A549 (cell line): Measurements from ENCODE around the gene RAPGEF3. TPM values are rescaled to one million over a fixed set of nuclear protein-coding genes. Genes with fewer than 3 reads are reported as not detected.

Experiments used
- ATAC-seq, 2 experiments: fragments of 200-7000 bp in 1 of 2; fragments of >200 bp in 1 of 2; cut with Nextera tagmentation in 1 of 2; cut with Tn5 transposase in 1 of 2; 3 replicates each; pipeline versions ENCODE4 v1.8.0 to v1.9.1; 2018 to 2020; ENCODE audit warnings: mild to moderate bottlenecking in 1 of 2, moderate library complexity in 1 of 2
- CTCF ChIA-PET: fragments of 300-600 bp; sonication (Branson Sonifier 250); formaldehyde crosslinking; extraction: SDS; loops from one replicate; lab custom pipeline; 2021; ENCODE audit warnings: antibody characterized with exemption, inconsistent platforms; lab: Yijun Ruan, JAX
- POLR2A ChIA-PET: fragments of 350-600 bp; formaldehyde crosslinking; extraction: SDS; loops from one replicate; lab custom pipeline; 2021; ENCODE audit warnings: antibody characterized with exemption, inconsistent platforms; lab: Yijun Ruan, JAX
- DNase-seq, 2 experiments: peaks; one replicate each; pipeline versions ENCODE4 v3.0.0 to v3.0.0-alpha.2; 2011 to 2016; ENCODE audit warnings: low read depth in 1 of 2, low spot score in 1 of 2
- FAIRE-seq: peaks from 2 replicates; lab custom pipeline; 2011; peaks lifted over from hg19 to GRCh38; lab: Jason Lieb, UNC
- H3K27ac ChIP-seq, 2 experiments: fragments of >200 bp; sonication (Bioruptor Twin); formaldehyde crosslinking; 3 replicates each; pipeline ENCODE4 v1.5.1; 2016 to 2017
- H3K4me1 ChIP-seq: fragments of >200 bp; sonication (Bioruptor Twin); formaldehyde crosslinking; 3 replicates; pipeline ENCODE4 v1.6.1; 2016
- H3K4me2 ChIP-seq: fragments of >200 bp; sonication (Bioruptor Twin); formaldehyde crosslinking; 3 replicates; pipeline ENCODE4 v1.6.1; 2016
- H3K4me3 ChIP-seq: fragments of >200 bp; sonication (Bioruptor Twin); formaldehyde crosslinking; 3 replicates; pipeline ENCODE4 v1.5.1; 2016
- H3K9me3 ChIP-seq: fragments of >200 bp; sonication (Bioruptor Twin); formaldehyde crosslinking; 3 replicates; pipeline ENCODE4 v1.6.1; 2016
- CBX2 ChIP-seq: fragments of 200-600 bp; sonication (generic); IDR thresholded peaks from 2 replicates; pipeline ENCODE4 v1.6.1; 2016; ENCODE audit warnings: low read depth, mild to moderate bottlenecking, borderline replicate concordance
- CHD2 ChIP-seq: fragments of 150-350 bp; IDR thresholded peaks from 2 replicates; pipeline ENCODE4 v1.6.1; 2014; ENCODE audit warnings: low read length; ENCODE audit not compliant: partially characterized antibody
- CHD4 ChIP-seq: fragments of 200-600 bp; sonication (generic); IDR thresholded peaks from 2 replicates; pipeline ENCODE4 v1.6.1; 2016; ENCODE audit warnings: antibody characterized with exemption, mild to moderate bottlenecking, borderline replicate concordance
- CTCF ChIP-seq: fragments of >200 bp; sonication (Bioruptor Twin); formaldehyde crosslinking; IDR thresholded peaks from 3 replicates; pipeline ENCODE4 v1.5.1; 2016
- E2F6 ChIP-seq: IDR thresholded peaks from 2 replicates; pipeline ENCODE4 v1.6.1; 2012; ENCODE audit warnings: low read depth, borderline replicate concordance
- FOSB ChIP-seq: fragments of 250-450 bp; sonication (Bioruptor Pico); IDR thresholded peaks from 2 replicates; pipeline ENCODE4 v1.5.0; 2020; ENCODE audit warnings: mild to moderate bottlenecking, moderate library complexity
- FOSL2 ChIP-seq, 2 experiments: fragments of 450-650 bp in 1 of 2; fragments of >200 bp in 1 of 2; sonication (Bioruptor Twin) in 1 of 2; formaldehyde crosslinking; IDR thresholded peaks; 2 replicates each; pipeline versions ENCODE4 v1.5.0 to v1.6.1; 2016 to 2020; ENCODE audit warnings: mild to moderate bottlenecking in 1 of 2, moderate library complexity in 1 of 2
- HEYL ChIP-seq: fragments of 250-450 bp; sonication (Bioruptor Pico); IDR thresholded peaks from 2 replicates; pipeline ENCODE4 v1.8.0; 2021; ENCODE audit warnings: mild to moderate bottlenecking, moderate library complexity
- HMGXB4 ChIP-seq: fragments of 250-450 bp; sonication (Bioruptor Pico); IDR thresholded peaks from 2 replicates; pipeline ENCODE4 v1.5.0; 2021; ENCODE audit warnings: mild to moderate bottlenecking, moderate library complexity, borderline replicate concordance
- HOXB13 ChIP-seq: fragments of 250-450 bp; sonication (Bioruptor Pico); IDR thresholded peaks from 2 replicates; pipeline ENCODE4 v1.5.0; 2020; ENCODE audit warnings: low read depth, mild to moderate bottlenecking, moderate library complexity
- JUN ChIP-seq, 2 experiments: fragments of >200 bp; sonication (Bioruptor Twin); formaldehyde crosslinking; IDR thresholded peaks; 2 replicates in 1 of 2; 3 replicates in 1 of 2; pipeline ENCODE4 v1.6.1; 2016 to 2017
- JUNB ChIP-seq: fragments of >200 bp; sonication (Bioruptor Twin); formaldehyde crosslinking; IDR thresholded peaks from 2 replicates; pipeline ENCODE4 v1.6.1; 2016
- KDM5A ChIP-seq: fragments of 200-600 bp; sonication (generic); IDR thresholded peaks from 2 replicates; pipeline ENCODE4 v1.6.1; 2016; ENCODE audit warnings: antibody characterized with exemption, mild to moderate bottlenecking
- MAX ChIP-seq: IDR thresholded peaks from 2 replicates; pipeline ENCODE4 v1.6.1; 2012
- MAZ ChIP-seq: fragments of 150-350 bp; IDR thresholded peaks from 2 replicates; pipeline ENCODE4 v1.6.1; 2014; ENCODE audit warnings: antibody characterized with exemption, low read depth, low read length, borderline replicate concordance
- MYC ChIP-seq: IDR thresholded peaks from 2 replicates; pipeline ENCODE4 v1.6.1; 2012; ENCODE audit warnings: mild to moderate bottlenecking, inconsistent platforms, low read length, improper control_type of control experiment, borderline replicate concordance
- NFE2L2 ChIP-seq: fragments of 150-350 bp; conservative IDR thresholded peaks from 2 replicates; pipeline ENCODE4 v1.6.1; 2014; ENCODE audit warnings: low read length
- NPAS2 ChIP-seq: fragments of 250-450 bp; sonication (Bioruptor Pico); IDR thresholded peaks from 2 replicates; pipeline ENCODE4 v1.8.0; 2022; ENCODE audit warnings: mild to moderate bottlenecking, moderate library complexity, borderline replicate concordance
- POLR2A ChIP-seq: IDR thresholded peaks from 2 replicates; pipeline ENCODE4 v1.6.1; 2012; ENCODE audit warnings: mild to moderate bottlenecking, low read length
- POLR2AphosphoS2 ChIP-seq: conservative IDR thresholded peaks from 2 replicates; pipeline ENCODE4 v1.6.1; 2012; ENCODE audit warnings: low read length, improper control_type of control experiment, inconsistent platforms
- RARB ChIP-seq: fragments of 250-450 bp; sonication (Bioruptor Pico); IDR thresholded peaks from 2 replicates; pipeline ENCODE4 v1.8.0; 2021; ENCODE audit warnings: mild to moderate bottlenecking, moderate library complexity
- RFX5 ChIP-seq: fragments of 450-650 bp; IDR thresholded peaks from 2 replicates; pipeline ENCODE4 v1.7.1; 2014; ENCODE audit warnings: antibody characterized with exemption, mild to moderate bottlenecking, moderate library complexity
- SMC3 ChIP-seq: fragments of >200 bp; sonication (Bioruptor Twin); formaldehyde crosslinking; IDR thresholded peaks from 3 replicates; pipeline ENCODE4 v1.6.1; 2018; ENCODE audit warnings: inconsistent platforms
- TFCP2L1 ChIP-seq: fragments of 250-450 bp; sonication (Bioruptor Pico); IDR thresholded peaks from 2 replicates; pipeline ENCODE4 v1.5.0; 2021; ENCODE audit warnings: mild to moderate bottlenecking
- TP53 ChIP-seq: fragments of 250-450 bp; sonication (Bioruptor Pico); IDR thresholded peaks from 2 replicates; pipeline ENCODE4 v1.5.0; 2021; ENCODE audit warnings: mild to moderate bottlenecking, moderate library complexity
- ZSCAN20 ChIP-seq: fragments of 250-450 bp; sonication (Bioruptor Pico); IDR thresholded peaks from 2 replicates; pipeline ENCODE4 v1.8.0; 2022; ENCODE audit warnings: mild to moderate bottlenecking, moderate library complexity
- WGBS: methylation state at CpG from one replicate; pipeline ENCODE4 v1.1.6; 2017; ENCODE audit errors: missing lambda C conversion rate; 5-methylcytosine and 5-hydroxymethylcytosine counted together
- polyA plus RNA-seq, 4 experiments: library from polyadenylated mRNA; depleted of rRNA in 3 of 4; stranded (reverse); fragments of >200 nt; fragmentation: RNase III in 1 of 4; extraction: RNeasy Plus Mini Kit Qiagen cat#74134 plus additional on column Dnase treatment in 1 of 4; gene quantifications; 2 replicates in 3 of 4; 3 replicates in 1 of 4; pipeline ENCODE4 v1.2.3, GENCODE V29; 2011 to 2017
- TF ChIP-seq, protein P1 (sequence below): fragments of >200 bp; sonication (Bioruptor Twin); formaldehyde crosslinking; IDR thresholded peaks from 3 replicates; pipeline ENCODE4 v1.6.1; 2016
- TF ChIP-seq, protein P2 (sequence below): IDR thresholded peaks from 2 replicates; pipeline ENCODE4 v1.6.1; 2012
- TF ChIP-seq, protein P3 (sequence below): fragments of 150-350 bp; IDR thresholded peaks from 2 replicates; pipeline ENCODE4 v1.6.1; 2014; ENCODE audit warnings: low read depth, mild to moderate bottlenecking, low read length

Gene RAPGEF3
- polyA plus RNA-seq, 2 of the 4 experiments (the other 2 are of a cell fraction), result 0.70 to 0.89 TPM

DNA sequence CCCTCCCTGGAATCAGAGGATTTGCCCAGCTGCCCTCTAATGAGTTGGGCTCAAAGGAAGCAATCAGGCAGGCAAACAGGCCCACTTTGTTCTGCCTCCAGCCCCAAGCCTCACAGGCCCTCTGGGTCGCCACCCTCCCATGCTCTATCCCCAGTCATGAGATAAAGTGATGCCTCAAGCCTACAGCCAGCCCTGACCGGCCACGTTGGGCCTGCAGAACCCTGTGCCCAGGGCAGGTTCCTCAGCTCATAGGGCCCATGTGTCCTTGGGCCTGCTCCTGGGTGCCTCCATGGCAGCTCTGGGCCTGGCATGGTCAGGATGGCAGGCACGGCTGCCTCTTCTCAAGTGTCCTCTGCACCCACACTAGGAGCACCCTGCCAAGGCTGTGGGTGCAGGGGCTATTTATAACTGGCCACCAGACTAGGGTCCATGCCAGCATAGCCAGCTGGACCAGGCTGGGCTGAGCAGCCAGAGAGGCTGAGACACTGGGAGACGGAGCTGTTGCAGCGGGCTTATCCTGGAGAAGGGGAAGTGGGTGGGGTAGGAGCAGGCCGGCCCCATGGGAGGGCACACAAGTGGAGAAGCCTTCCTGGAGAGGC, 40.8 kb upstream of the RAPGEF3 start:
- ATAC-seq, result no peak
- POLR2A ChIA-PET, result no interaction called here
- no peak overlapping the region for H3K4me2 ChIP-seq
- TF ChIP-seq ZSCAN20, result no peak
- no peak for TF ChIP-seq HOXB13
- no peak for TF ChIP-seq FOSB
- no peak for TF ChIP-seq CHD4
- TF ChIP-seq, protein P1, sequence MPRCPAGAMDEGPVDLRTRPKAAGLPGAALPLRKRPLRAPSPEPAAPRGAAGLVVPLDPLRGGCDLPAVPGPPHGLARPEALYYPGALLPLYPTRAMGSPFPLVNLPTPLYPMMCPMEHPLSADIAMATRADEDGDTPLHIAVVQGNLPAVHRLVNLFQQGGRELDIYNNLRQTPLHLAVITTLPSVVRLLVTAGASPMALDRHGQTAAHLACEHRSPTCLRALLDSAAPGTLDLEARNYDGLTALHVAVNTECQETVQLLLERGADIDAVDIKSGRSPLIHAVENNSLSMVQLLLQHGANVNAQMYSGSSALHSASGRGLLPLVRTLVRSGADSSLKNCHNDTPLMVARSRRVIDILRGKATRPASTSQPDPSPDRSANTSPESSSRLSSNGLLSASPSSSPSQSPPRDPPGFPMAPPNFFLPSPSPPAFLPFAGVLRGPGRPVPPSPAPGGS, result no peak
- no peak for TF ChIP-seq SMC3
- no peak for TF ChIP-seq RARB (CRISPR knock-in tag)
- TF ChIP-seq NFE2L2, result no peak
- TF ChIP-seq CHD2, result no peak
- no peak for TF ChIP-seq CTCF
- TF ChIP-seq TP53 (CRISPR knock-in tag), result no peak
- TF ChIP-seq HEYL (CRISPR knock-in tag), result no peak
- no peak for TF ChIP-seq KDM5A
- TF ChIP-seq MAX, result no peak
- no peak for TF ChIP-seq E2F6
- TF ChIP-seq MYC, result no peak
- TF ChIP-seq, protein P2, sequence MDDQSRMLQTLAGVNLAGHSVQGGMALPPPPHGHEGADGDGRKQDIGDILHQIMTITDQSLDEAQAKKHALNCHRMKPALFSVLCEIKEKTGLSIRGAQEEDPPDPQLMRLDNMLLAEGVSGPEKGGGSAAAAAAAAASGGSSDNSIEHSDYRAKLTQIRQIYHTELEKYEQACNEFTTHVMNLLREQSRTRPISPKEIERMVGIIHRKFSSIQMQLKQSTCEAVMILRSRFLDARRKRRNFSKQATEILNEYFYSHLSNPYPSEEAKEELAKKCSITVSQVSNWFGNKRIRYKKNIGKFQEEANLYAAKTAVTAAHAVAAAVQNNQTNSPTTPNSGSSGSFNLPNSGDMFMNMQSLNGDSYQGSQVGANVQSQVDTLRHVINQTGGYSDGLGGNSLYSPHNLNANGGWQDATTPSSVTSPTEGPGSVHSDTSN, result no peak
- TF ChIP-seq, all 56 proteins: peak for 0
- no peak overlapping the region for H3K4me3 ChIP-seq
- FAIRE-seq (no peak), DNase-seq (no peak)
- no peaks in the 10 kb centered on the region for H3K9me3 ChIP-seq
- WGBS, result 89% methylated on average over 7 of the region's 7 CpGs
- CTCF ChIA-PET, result interaction anchor here (0.6 to 59.0 kb wide), 9 partner anchors 12 to 1114 kb away, joined by 3 to 1532 read pairs (median 7); no protein-coding TSS in a partner anchor
- no peak overlapping the region for H3K27ac ChIP-seq
- H3K4me1 ChIP-seq, result peaks cover 12% of the 10 kb centered on the region; the same call in 2 of the 3 replicates

- no peak for DNase-seq
- ChIA-PET CTCF (interaction anchor here (0.6 to 59.0 kb wide), 13 partner anchors 11 to 853 kb away, joined by 3 to 1532 read pairs (median 10); partner anchors contain the start of genes ENDOU and RAPGEF3), POLR2A (no interaction called here)
- Histone ChIP-seq H3K4me3 (no peak overlapping the region), H3K4me1 (peaks cover 12% of the 10 kb centered on the region; the same call in 2 of the 3 replicates), H3K27ac (no peak overlapping the region), H3K4me2 (no peak overlapping the region), H3K9me3 (no peaks in the 10 kb centered on the region)
- WGBS, result 91% methylated on average over 13 of the region's 17 CpGs
- ATAC-seq, result no peak; a peak in 1 of 6 replicates
- no peak for FAIRE-seq
- TF ChIP-seq POLR2A (no peak), JUNB (no peak), MAZ (no peak), TFCP2L1 (CRISPR knock-in tag) (no peak), CBX2 (no peak), RFX5 (no peak), SMC3 (no peak), HOXB13 (no peak), POLR2AphosphoS2 (no peak), NPAS2 (CRISPR knock-in tag) (no peak), FOSL2 (IDR thresholded peaks at IDR 0.05) (no peak), FOSL2 (CRISPR knock-in tag; IDR thresholded peaks at IDR 0.05) (no peak), JUN (IDR thresholded peaks at IDR 0.05) (no peak), HMGXB4 (no peak), HEYL (CRISPR knock-in tag) (no peak)
- TF ChIP-seq, protein P3, sequence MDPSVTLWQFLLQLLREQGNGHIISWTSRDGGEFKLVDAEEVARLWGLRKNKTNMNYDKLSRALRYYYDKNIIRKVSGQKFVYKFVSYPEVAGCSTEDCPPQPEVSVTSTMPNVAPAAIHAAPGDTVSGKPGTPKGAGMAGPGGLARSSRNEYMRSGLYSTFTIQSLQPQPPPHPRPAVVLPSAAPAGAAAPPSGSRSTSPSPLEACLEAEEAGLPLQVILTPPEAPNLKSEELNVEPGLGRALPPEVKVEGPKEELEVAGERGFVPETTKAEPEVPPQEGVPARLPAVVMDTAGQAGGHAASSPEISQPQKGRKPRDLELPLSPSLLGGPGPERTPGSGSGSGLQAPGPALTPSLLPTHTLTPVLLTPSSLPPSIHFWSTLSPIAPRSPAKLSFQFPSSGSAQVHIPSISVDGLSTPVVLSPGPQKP, result no peak
Measured at GRCh38 chr12:47798382-47798948, 39.8 kb upstream of the RAPGEF3 start.
